DMS153 treated with DMSO at 0.1 percent for 48 hours (cell line): ENCODE data around the gene UBIAD1.
"Not testable (repeated sequence)": the region's sequence is repeated elsewhere in the genome, so short reads cannot be mapped to it uniquely, and the experiment has no call there.

Source experiments
- DNase-seq: peaks from one replicate; lab custom pipeline; 2025; ENCODE audit not compliant: unreplicated experiment; lab: John Stamatoyannopoulos, UW

Gene UBIAD1

GRCh38 chr1:11272832-11273594, at the start of gene UBIAD1:
Gene UBIAD1 (plus strand): TSS chr1:11273198. CDS start chr1:11273532, 334 bp downstream.
- peak; percentile 94 for DNase-seq

GRCh38 chr1:11227106-11228077, 45.6 kb upstream of the UBIAD1 start:
- DNase-seq = no peak

GRCh38 chr1:11229203-11229602, 43.8 kb upstream of the UBIAD1 start:
- no peak for DNase-seq

- no peak for DNase-seq
These were observed 39.8 kb upstream of the UBIAD1 start for GRCh38 chr1:11233208-11233607.

GRCh38 chr1:11237356-11237755, 35.6 kb upstream of the UBIAD1 start:
- no peak for DNase-seq

GRCh38 chr1:11238311-11238710, 34.7 kb upstream of the UBIAD1 start:
- no peak for DNase-seq

- no peak for DNase-seq
These were observed 27.8 kb upstream of the UBIAD1 start for GRCh38 chr1:11245248-11245647.

- DNase-seq = no peak
These were observed 26.9 kb upstream of the UBIAD1 start for GRCh38 chr1:11245904-11246719.

GRCh38 chr1:11248169-11248568, 24.8 kb upstream of the UBIAD1 start:
- no peak for DNase-seq

- no peak for DNase-seq
These were observed 20.5 kb upstream of the UBIAD1 start for GRCh38 chr1:11252538-11252937.

GRCh38 chr1:11253226-11253625, 19.8 kb upstream of the UBIAD1 start:
- no peak for DNase-seq

- no peak for DNase-seq
These were observed 16.7 kb upstream of the UBIAD1 start for GRCh38 chr1:11256299-11256698.

- peak; percentile 100 for DNase-seq
These were observed 10.6 kb upstream of the UBIAD1 start, which contains the start of gene MTOR for GRCh38 chr1:11262171-11263049. Gene MTOR (minus strand): TSS chr1:11262551. CDS start chr1:11259409, 3,142 bp downstream.

- DNase-seq = no peak
These were observed 6.5 kb upstream of the UBIAD1 start for GRCh38 chr1:11266268-11267074.

- DNase-seq = not testable (repeated sequence)
These were observed 5.4 kb upstream of the UBIAD1 start for GRCh38 chr1:11267350-11268337.

GRCh38 chr1:11272544-11272831, 510 bp upstream of the UBIAD1 start:
- DNase-seq = no peak

- no peak for DNase-seq
These were observed 717 bp downstream of the UBIAD1 start for GRCh38 chr1:11273595-11274234.

GRCh38 chr1:11279152-11279551, 6.2 kb downstream of the UBIAD1 start:
- DNase-seq = no peak
